ENCODE results near the gene SAMD4A.

Gene SAMD4A

DNA sequence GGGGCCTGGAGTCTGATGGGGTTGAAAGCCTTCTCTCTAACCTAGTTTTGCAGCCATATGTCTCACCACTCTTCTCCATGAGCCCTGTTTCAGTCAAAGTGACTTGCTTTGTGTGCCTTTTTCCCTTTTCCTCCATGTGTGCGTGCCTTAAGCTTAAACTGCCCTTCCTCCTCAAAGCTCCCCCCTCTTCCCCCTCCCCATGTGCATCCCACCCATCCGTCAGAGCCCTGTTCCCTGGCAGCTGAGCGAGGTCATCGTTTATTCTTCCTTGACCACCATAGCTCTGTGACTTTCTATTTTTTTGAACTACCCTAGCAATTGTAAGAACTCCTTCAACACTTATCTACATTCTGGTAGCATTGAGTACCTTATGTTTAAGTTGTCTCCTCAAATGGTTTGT, 24.9 kb downstream of the SAMD4A start:
- no peaks in the 10 kb centered on the region for H3K36me3 ChIP-seq (ENCODE audit: control insufficient read depth, insufficient read depth, low read length)
- H3K27ac ChIP-seq (ENCODE audit: insufficient read depth, low read depth, low read length, poor library complexity, severe bottlenecking) = no peak overlapping the region
- H3K4me3 ChIP-seq (ENCODE audit: insufficient read depth, low read depth, low read length) = no peak overlapping the region
- no peaks in the 10 kb centered on the region for H3K4me1 ChIP-seq (ENCODE audit: control insufficient read depth, insufficient read depth, low read length)
- WGBS, 2 experiments = 85 to 88% methylated on average over 4 of the region's 4 CpGs
- H3K9me3 ChIP-seq (ENCODE audit: control insufficient read depth, low read length) = no peaks in the 10 kb centered on the region
- H3K27me3 ChIP-seq (ENCODE audit: control insufficient read depth, insufficient read depth, low read length, poor library complexity, severe bottlenecking) = no peaks in the 10 kb centered on the region

DNA sequence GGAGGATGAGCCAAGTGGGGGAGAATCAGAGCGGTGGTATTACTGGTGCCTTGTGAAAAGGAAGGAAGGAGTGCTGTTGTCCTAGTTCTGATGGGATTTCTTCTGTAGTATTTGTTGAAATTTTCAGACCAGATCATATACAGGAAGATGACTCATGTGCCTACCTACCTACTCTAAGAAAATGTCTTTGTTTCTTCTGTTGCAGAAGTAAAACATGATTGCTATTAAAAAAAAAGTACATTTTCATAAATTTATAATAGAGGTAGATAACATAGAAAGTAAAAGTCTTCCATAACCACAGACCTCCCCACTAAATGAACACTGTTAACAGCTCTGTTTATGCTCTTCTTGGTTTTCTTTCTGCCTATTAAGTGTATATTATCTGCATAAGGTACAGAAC, 26.9 kb downstream of the SAMD4A start:
- H3K9me3 ChIP-seq (ENCODE audit: control insufficient read depth, low read length) = no peaks in the 10 kb centered on the region
- no peak overlapping the region for H3K27ac ChIP-seq (ENCODE audit: insufficient read depth, low read depth, low read length, poor library complexity, severe bottlenecking)
- H3K36me3 ChIP-seq (ENCODE audit: control insufficient read depth, insufficient read depth, low read length) = no peaks in the 10 kb centered on the region
- 75 to 82% methylated on average over 1 of the region's 1 CpG for WGBS, 2 experiments
- H3K27me3 ChIP-seq (ENCODE audit: control insufficient read depth, insufficient read depth, low read length, poor library complexity, severe bottlenecking) = no peaks in the 10 kb centered on the region
- no peak overlapping the region for H3K4me3 ChIP-seq (ENCODE audit: insufficient read depth, low read depth, low read length)
- H3K4me1 ChIP-seq (ENCODE audit: control insufficient read depth, insufficient read depth, low read length) = no peaks in the 10 kb centered on the region

DNA sequence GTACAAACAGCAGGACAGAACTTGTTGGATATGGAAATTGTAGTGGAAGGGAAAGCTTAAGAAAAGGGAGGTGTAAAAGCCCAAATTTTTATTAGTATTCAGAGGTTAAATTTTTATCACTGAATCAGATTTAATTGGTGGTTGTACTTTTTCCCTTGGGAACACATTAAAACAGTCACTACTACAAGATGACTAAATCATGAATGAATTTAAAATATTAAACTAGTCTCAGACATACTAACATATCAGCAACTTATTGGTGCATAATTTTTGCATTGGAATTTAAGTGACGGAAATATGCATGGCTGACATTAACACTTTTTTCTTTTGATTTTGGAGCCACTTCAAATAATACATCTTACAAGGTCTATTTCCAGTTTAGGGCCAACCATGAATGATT, 27.6 kb downstream of the SAMD4A start:
- no peaks in the 10 kb centered on the region for H3K9me3 ChIP-seq (ENCODE audit: control insufficient read depth, low read length)
- no peaks in the 10 kb centered on the region for H3K4me1 ChIP-seq (ENCODE audit: control insufficient read depth, insufficient read depth, low read length)
- H3K27me3 ChIP-seq (ENCODE audit: control insufficient read depth, insufficient read depth, low read length, poor library complexity, severe bottlenecking) = no peaks in the 10 kb centered on the region
- 92% methylated on average over 1 of the region's 1 CpG; no CpG with 5 or more reads in 1 of the 2 experiments for WGBS, 2 experiments
- no peak overlapping the region for H3K4me3 ChIP-seq (ENCODE audit: insufficient read depth, low read depth, low read length)
- no peak overlapping the region for H3K27ac ChIP-seq (ENCODE audit: insufficient read depth, low read depth, low read length, poor library complexity, severe bottlenecking)
- no peaks in the 10 kb centered on the region for H3K36me3 ChIP-seq (ENCODE audit: control insufficient read depth, insufficient read depth, low read length)

DNA sequence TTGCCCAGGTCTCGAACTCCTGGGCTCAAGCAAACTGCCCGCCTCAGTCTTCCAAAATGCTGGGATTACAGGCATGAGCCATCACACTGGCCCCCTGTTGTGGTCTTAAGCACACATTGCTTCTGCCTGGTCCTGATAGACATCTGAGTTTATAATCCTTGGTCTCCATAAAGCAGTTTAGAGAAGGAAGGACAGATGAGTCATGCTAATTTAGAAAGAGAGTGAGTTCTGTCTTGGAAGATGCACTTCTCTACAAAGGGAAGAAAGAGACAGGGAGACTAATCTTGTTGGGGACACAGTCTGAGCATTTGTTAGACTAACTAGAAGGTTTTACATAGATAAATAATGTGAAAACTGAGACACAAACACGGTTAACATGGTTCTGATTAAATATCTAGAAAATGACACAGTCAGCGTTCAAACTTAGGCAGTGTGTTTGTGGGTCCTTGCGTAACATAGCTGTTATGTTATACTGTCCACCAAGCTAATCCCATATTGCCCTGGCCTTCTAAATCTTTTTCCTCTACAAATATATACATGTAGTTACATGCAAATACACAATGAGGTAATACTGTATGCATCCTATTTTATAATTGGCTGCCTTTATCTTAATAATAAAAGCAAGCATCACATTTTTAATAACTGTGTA, 31.0 kb downstream of the SAMD4A start:
- no peaks in the 10 kb centered on the region for H3K27me3 ChIP-seq (ENCODE audit: control insufficient read depth, insufficient read depth, low read length, poor library complexity, severe bottlenecking)
- H3K27ac ChIP-seq (ENCODE audit: insufficient read depth, low read depth, low read length, poor library complexity, severe bottlenecking) = no peak overlapping the region
- no peaks in the 10 kb centered on the region for H3K4me1 ChIP-seq (ENCODE audit: control insufficient read depth, insufficient read depth, low read length)
- no peaks in the 10 kb centered on the region for H3K9me3 ChIP-seq (ENCODE audit: control insufficient read depth, low read length)
- H3K4me3 ChIP-seq (ENCODE audit: insufficient read depth, low read depth, low read length) = no peak overlapping the region
- WGBS, 2 experiments = 96% methylated on average over 5 of the region's 5 CpGs
- H3K36me3 ChIP-seq (ENCODE audit: control insufficient read depth, insufficient read depth, low read length) = no peaks in the 10 kb centered on the region

DNA sequence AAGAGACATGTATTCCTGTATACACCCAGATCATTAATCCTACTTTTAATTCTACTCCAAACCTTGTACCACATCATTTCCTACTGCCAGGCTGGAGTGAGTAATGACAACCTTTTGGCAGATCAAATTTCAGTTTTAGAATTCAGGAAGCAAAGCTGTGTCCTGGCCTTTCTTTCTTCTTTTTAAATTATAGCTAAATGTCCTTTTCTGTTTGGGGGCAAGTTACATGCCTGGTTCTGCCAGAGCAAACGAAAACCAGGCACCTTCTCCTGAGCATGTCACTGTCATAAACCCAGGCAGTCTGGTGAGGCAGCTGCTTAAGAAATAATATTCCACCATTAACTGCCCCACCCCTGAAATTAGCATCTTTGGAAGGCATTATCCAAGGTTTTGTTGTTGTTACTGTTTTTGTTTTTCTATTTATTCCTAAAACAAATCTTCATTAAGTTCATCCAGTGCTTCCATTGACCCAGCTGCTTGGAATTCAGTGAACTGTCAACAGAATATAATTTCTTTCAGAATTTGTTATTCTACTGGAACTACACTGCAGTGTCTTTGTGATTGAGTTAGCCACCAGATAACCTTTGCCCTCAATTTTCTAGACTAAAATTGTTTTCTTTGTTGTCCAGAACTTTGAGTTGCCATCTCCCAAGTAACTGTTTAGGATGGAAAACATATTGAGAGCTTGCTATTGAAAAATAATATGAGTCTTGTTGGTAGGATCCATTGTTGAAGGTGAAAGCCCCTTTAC, 33.2 kb downstream of the SAMD4A start:
- Histone ChIP-seq H3K4me1 (ENCODE audit: control insufficient read depth, insufficient read depth, low read length) (no peaks in the 10 kb centered on the region), H3K27ac (ENCODE audit: insufficient read depth, low read depth, low read length, poor library complexity, severe bottlenecking) (no peak overlapping the region), H3K36me3 (ENCODE audit: control insufficient read depth, insufficient read depth, low read length) (no peaks in the 10 kb centered on the region), H3K4me3 (ENCODE audit: insufficient read depth, low read depth, low read length) (no peak overlapping the region), H3K9me3 (ENCODE audit: control insufficient read depth, low read length) (no peaks in the 10 kb centered on the region), H3K27me3 (ENCODE audit: control insufficient read depth, insufficient read depth, low read length, poor library complexity, severe bottlenecking) (no peaks in the 10 kb centered on the region)
- WGBS, 2 experiments = 69 to 89% methylated on average over 1 of the region's 1 CpG

DNA sequence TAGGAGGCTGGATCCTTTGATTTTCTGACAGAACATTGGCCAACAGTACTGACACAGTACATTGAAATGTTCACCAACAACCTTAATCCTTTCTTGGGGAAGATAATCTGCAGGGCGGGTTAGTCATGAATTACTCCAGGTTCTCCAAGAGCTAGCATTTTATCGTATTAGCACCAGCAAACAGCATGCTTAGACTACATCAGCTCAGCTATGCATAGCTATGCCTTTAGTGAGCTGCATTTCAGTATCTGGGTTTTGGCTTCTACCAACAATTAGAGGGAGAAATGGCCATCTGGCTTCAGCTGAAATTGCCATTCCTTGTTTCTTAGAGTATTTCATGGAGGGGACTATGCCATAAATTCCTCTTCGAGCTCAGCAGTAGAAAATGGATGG, 33.8 kb downstream of the SAMD4A start:
- Histone ChIP-seq H3K36me3 (ENCODE audit: control insufficient read depth, insufficient read depth, low read length) (no peaks in the 10 kb centered on the region), H3K27ac (ENCODE audit: insufficient read depth, low read depth, low read length, poor library complexity, severe bottlenecking) (no peak overlapping the region), H3K9me3 (ENCODE audit: control insufficient read depth, low read length) (no peaks in the 10 kb centered on the region), H3K27me3 (ENCODE audit: control insufficient read depth, insufficient read depth, low read length, poor library complexity, severe bottlenecking) (no peaks in the 10 kb centered on the region), H3K4me3 (ENCODE audit: insufficient read depth, low read depth, low read length) (no peak overlapping the region), H3K4me1 (ENCODE audit: control insufficient read depth, insufficient read depth, low read length) (no peaks in the 10 kb centered on the region)
- WGBS, 2 experiments = 94 to 97% methylated on average over 3 of the region's 3 CpGs

DNA sequence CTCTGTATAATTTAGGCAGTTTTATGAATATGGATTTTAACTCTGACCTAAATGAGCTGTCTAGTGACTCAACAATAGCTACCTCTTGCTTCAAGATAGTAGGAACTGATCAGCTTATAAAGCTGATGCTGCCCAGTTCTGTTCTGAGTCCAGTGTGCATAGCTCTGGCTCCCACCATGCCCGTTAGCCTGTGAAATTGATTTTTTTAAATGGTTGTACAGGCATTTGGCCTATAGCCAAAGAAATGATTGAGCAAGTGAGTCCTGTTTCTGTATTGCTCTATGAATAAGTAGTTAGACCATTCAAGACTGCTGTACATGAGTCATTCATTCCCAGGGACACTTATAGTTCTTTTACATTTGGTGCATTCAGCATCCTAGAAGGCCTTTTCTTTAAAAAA, 36.4 kb downstream of the SAMD4A start:
- H3K27ac ChIP-seq (ENCODE audit: insufficient read depth, low read depth, low read length, poor library complexity, severe bottlenecking) = no peak overlapping the region
- H3K36me3 ChIP-seq (ENCODE audit: control insufficient read depth, insufficient read depth, low read length) = no peaks in the 10 kb centered on the region
- WGBS, 2 experiments = 93 to 94% methylated on average over 1 of the region's 1 CpG
- no peaks in the 10 kb centered on the region for H3K4me1 ChIP-seq (ENCODE audit: control insufficient read depth, insufficient read depth, low read length)
- H3K27me3 ChIP-seq (ENCODE audit: control insufficient read depth, insufficient read depth, low read length, poor library complexity, severe bottlenecking) = no peaks in the 10 kb centered on the region
- H3K4me3 ChIP-seq (ENCODE audit: insufficient read depth, low read depth, low read length) = no peak overlapping the region
- H3K9me3 ChIP-seq (ENCODE audit: control insufficient read depth, low read length) = no peaks in the 10 kb centered on the region

DNA sequence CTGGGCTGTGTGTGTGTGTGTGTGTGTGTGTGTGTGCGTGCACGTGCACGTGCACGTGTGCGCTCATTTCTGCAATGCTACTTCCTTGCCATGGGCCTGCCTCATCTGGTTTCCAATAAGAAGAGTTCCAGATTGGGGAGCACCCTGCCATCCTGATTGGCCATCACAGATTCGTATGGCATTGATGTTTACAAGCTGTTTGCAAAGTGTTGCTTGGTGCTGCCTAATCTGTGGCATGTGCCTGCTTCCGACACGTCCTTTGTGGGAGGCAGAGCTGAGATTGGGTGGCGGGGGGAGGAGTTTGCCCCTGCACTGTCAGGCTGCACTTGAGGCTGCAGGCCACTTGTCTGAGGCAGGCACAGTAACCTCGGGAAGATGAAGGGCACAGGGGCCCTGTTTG, 39.2 kb downstream of the SAMD4A start:
- Histone ChIP-seq H3K9me3 (ENCODE audit: control insufficient read depth, low read length) (no peaks in the 10 kb centered on the region), H3K27ac (ENCODE audit: insufficient read depth, low read depth, low read length, poor library complexity, severe bottlenecking) (no peak overlapping the region), H3K4me3 (ENCODE audit: insufficient read depth, low read depth, low read length) (no peak overlapping the region), H3K27me3 (ENCODE audit: control insufficient read depth, insufficient read depth, low read length, poor library complexity, severe bottlenecking) (no peaks in the 10 kb centered on the region), H3K4me1 (ENCODE audit: control insufficient read depth, insufficient read depth, low read length) (no peaks in the 10 kb centered on the region), H3K36me3 (ENCODE audit: control insufficient read depth, insufficient read depth, low read length) (no peaks in the 10 kb centered on the region)
- WGBS, 2 experiments = 74 to 80% methylated on average over 10 of the region's 10 CpGs

DNA sequence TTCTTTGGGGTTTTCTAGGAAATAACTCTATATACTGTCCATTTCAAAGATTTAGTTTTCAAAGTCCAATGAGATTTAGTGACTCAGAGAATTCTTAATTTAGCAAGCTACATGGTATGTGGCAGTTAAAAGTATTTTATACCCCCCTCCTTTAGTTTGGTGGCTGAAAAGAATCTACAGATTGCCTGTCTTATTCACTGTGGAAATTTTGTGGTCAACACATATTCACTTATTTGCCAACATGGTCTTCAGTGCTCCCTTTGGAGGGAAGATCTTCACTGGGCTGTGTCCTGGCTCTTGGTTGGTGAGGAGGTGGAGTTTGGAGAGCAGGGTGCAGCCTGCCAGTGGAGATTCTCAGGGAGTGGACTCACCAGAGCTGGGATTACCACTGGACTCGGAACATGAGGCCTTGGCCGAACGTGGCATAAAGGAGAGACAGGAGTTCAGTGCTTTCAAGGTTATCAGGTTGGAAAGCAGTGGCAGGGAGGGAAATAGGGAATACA, 39.8 kb downstream of the SAMD4A start:
- no peaks in the 10 kb centered on the region for H3K36me3 ChIP-seq (ENCODE audit: control insufficient read depth, insufficient read depth, low read length)

DNA sequence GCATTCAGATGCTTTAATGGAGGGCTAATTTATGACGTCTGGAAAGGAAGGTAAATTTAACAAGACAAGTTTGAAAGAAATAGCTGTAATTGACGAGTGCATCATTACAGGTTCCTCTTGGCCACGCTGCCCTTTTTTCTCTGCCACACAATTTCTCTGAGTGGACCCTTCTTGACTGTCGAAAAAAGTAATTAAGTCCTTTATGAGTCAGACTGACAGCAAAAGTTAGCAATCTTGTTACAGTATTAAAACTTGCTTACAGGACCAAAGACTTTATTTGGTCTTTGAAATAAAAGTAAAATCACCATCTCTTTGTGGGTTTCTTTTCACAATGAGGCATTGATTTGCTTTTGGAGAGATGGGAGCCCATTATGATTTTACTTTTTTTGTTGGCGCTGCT, 42.6 kb downstream of the SAMD4A start:
- 85 to 88% methylated on average over 5 of the region's 5 CpGs for WGBS, 2 experiments
- no peak overlapping the region for H3K4me3 ChIP-seq (ENCODE audit: insufficient read depth, low read depth, low read length)
- no peaks in the 10 kb centered on the region for H3K4me1 ChIP-seq (ENCODE audit: control insufficient read depth, insufficient read depth, low read length)
- H3K27me3 ChIP-seq (ENCODE audit: control insufficient read depth, insufficient read depth, low read length, poor library complexity, severe bottlenecking) = no peaks in the 10 kb centered on the region
- no peaks in the 10 kb centered on the region for H3K36me3 ChIP-seq (ENCODE audit: control insufficient read depth, insufficient read depth, low read length)
- H3K9me3 ChIP-seq (ENCODE audit: control insufficient read depth, low read length) = no peaks in the 10 kb centered on the region
- no peak overlapping the region for H3K27ac ChIP-seq (ENCODE audit: insufficient read depth, low read depth, low read length, poor library complexity, severe bottlenecking)

More for the DNA sequence above, 39.8 kb downstream of the SAMD4A start:
- WGBS, 2 experiments = 91 to 98% methylated on average over 3 of the region's 3 CpGs
- H3K4me1 ChIP-seq (ENCODE audit: control insufficient read depth, insufficient read depth, low read length) = no peaks in the 10 kb centered on the region
- H3K27me3 ChIP-seq (ENCODE audit: control insufficient read depth, insufficient read depth, low read length, poor library complexity, severe bottlenecking) = no peaks in the 10 kb centered on the region
- H3K4me3 ChIP-seq (ENCODE audit: insufficient read depth, low read depth, low read length) = no peak overlapping the region
- no peak overlapping the region for H3K27ac ChIP-seq (ENCODE audit: insufficient read depth, low read depth, low read length, poor library complexity, severe bottlenecking)
- no peaks in the 10 kb centered on the region for H3K9me3 ChIP-seq (ENCODE audit: control insufficient read depth, low read length)
